ENCODE data around the gene ANK3. TPM values are rescaled to one million over a fixed set of nuclear protein-coding genes. Genes with fewer than 3 reads are reported as not detected.
A peak's percentile ranks its signal among the peaks of the same experiment; 100 is the strongest.

Gene ANK3
- total RNA-seq, 2 experiments from 2014 or later, result 4.5 to 5.3 TPM

- no peak overlapping the region for H3K4me3 Mint-ChIP-seq
- CTCF ChIA-PET, result no interaction called here
- H3K27ac Mint-ChIP-seq, result no peak overlapping the region
These were observed 365.2 kb downstream of the ANK3 start for GRCh38 chr10:60024506-60024905.

GRCh38 chr10:60023155-60023877 is 366.4 kb downstream of the ANK3 start:
- H3K36me3 Mint-ChIP-seq (ENCODE audit: low read depth), result no peaks in the 10 kb centered on the region
- CTCF ChIA-PET, result interaction anchor here (0.9 kb wide), 1 partner anchor 158 kb away, joined by 3 read pairs; no protein-coding TSS in a partner anchor

More at GRCh38 chr10:60024506-60024905, 365.2 kb downstream of the ANK3 start:
- POLR2A ChIA-PET, result no interaction called here
- ATAC-seq (no peak), DNase-seq (no peak)
- H3K4me1 Mint-ChIP-seq (ENCODE audit: low read depth), result no peaks in the 10 kb centered on the region
- H3K36me3 Mint-ChIP-seq (ENCODE audit: low read depth), result no peaks in the 10 kb centered on the region
- H3K27me3 Mint-ChIP-seq (ENCODE audit: low read depth), result peaks cover 2% of the 10 kb centered on the region
- no peaks in the 10 kb centered on the region for H3K9me3 Mint-ChIP-seq (ENCODE audit: insufficient read depth)

GRCh38 chr10:60021361-60021760 is 368.3 kb downstream of the ANK3 start:
- Mint-ChIP-seq H3K36me3 (ENCODE audit: low read depth) (no peaks in the 10 kb centered on the region), H3K27ac (no peak overlapping the region), H3K9me3 (ENCODE audit: insufficient read depth) (no peaks in the 10 kb centered on the region), H3K4me1 (ENCODE audit: low read depth) (no peaks in the 10 kb centered on the region), H3K27me3 (ENCODE audit: low read depth) (peaks cover 4% of the 10 kb centered on the region), H3K4me3 (no peak overlapping the region)
- no peak for ATAC-seq
- ChIA-PET POLR2A (no interaction called here), CTCF (interaction anchor here (1.1 to 1.5 kb wide), 2 partner anchors 156 to 395 kb away, joined by 3 to 7 read pairs; no protein-coding TSS in a partner anchor)
- DNase-seq, result no peak

More at GRCh38 chr10:60023155-60023877, 366.4 kb downstream of the ANK3 start:
- Mint-ChIP-seq H3K27ac (no peak overlapping the region), H3K4me3 (no peak overlapping the region), H3K9me3 (ENCODE audit: insufficient read depth) (no peaks in the 10 kb centered on the region), H3K27me3 (ENCODE audit: low read depth) (peaks cover 4% of the 10 kb centered on the region), H3K4me1 (ENCODE audit: low read depth) (no peaks in the 10 kb centered on the region)
- POLR2A ChIA-PET, result interaction anchor here (0.5 kb wide), 1 partner anchor 401 kb away, joined by 4 read pairs; no protein-coding TSS in a partner anchor
- DNase-seq (no peak), ATAC-seq (no peak)

GRCh38 chr10:60016794-60017193 is 372.9 kb downstream of the ANK3 start:
- Mint-ChIP-seq H3K4me3 (no peak overlapping the region), H3K4me1 (ENCODE audit: low read depth) (no peaks in the 10 kb centered on the region), H3K27me3 (ENCODE audit: low read depth) (peaks cover 4% of the 10 kb centered on the region), H3K27ac (no peak overlapping the region), H3K36me3 (ENCODE audit: low read depth) (no peaks in the 10 kb centered on the region), H3K9me3 (ENCODE audit: insufficient read depth) (no peaks in the 10 kb centered on the region)
- CTCF ChIA-PET, result no interaction called here
- no peak for DNase-seq
- no peak for ATAC-seq
- POLR2A ChIA-PET, result no interaction called here

- H3K9me3 Mint-ChIP-seq (ENCODE audit: insufficient read depth), result no peaks in the 10 kb centered on the region
- H3K36me3 Mint-ChIP-seq (ENCODE audit: low read depth), result no peaks in the 10 kb centered on the region
- DNase-seq, result no peak
- no peak for ATAC-seq
- ChIA-PET POLR2A (no interaction called here), CTCF (no interaction called here)
- H3K4me1 Mint-ChIP-seq (ENCODE audit: low read depth), result no peaks in the 10 kb centered on the region
- no peak overlapping the region for H3K4me3 Mint-ChIP-seq
- no peak overlapping the region for H3K27ac Mint-ChIP-seq
- H3K27me3 Mint-ChIP-seq (ENCODE audit: low read depth), result peaks cover 7% of the 10 kb centered on the region
These were observed 379.8 kb downstream of the ANK3 start for GRCh38 chr10:60009710-60010383.

GRCh38 chr10:60009276-60009675 is 380.4 kb downstream of the ANK3 start:
- POLR2A ChIA-PET, result interaction anchor here (0.8 kb wide), 1 partner anchor 1659 kb away, joined by 3 read pairs; no protein-coding TSS in a partner anchor
- no peaks in the 10 kb centered on the region for H3K9me3 Mint-ChIP-seq (ENCODE audit: insufficient read depth)
- no peak overlapping the region for H3K4me3 Mint-ChIP-seq

GRCh38 chr10:60008816-60009215 is 380.9 kb downstream of the ANK3 start:
- no peaks in the 10 kb centered on the region for H3K9me3 Mint-ChIP-seq (ENCODE audit: insufficient read depth)
- no peaks in the 10 kb centered on the region for H3K36me3 Mint-ChIP-seq (ENCODE audit: low read depth)
- H3K4me3 Mint-ChIP-seq, result no peak overlapping the region
- H3K4me1 Mint-ChIP-seq (ENCODE audit: low read depth), result no peaks in the 10 kb centered on the region
- DNase-seq (no peak), ATAC-seq (no peak)
- peaks cover 7% of the 10 kb centered on the region for H3K27me3 Mint-ChIP-seq (ENCODE audit: low read depth)
- no peak overlapping the region for H3K27ac Mint-ChIP-seq
- CTCF ChIA-PET, result no interaction called here
- POLR2A ChIA-PET, result interaction anchor here (0.8 kb wide), 1 partner anchor 1660 kb away, joined by 3 read pairs; no protein-coding TSS in a partner anchor

More at GRCh38 chr10:60009276-60009675, 380.4 kb downstream of the ANK3 start:
- no peak overlapping the region for H3K27ac Mint-ChIP-seq
- CTCF ChIA-PET, result no interaction called here
- DNase-seq (no peak), ATAC-seq (no peak)
- H3K4me1 Mint-ChIP-seq (ENCODE audit: low read depth), result no peaks in the 10 kb centered on the region
- H3K27me3 Mint-ChIP-seq (ENCODE audit: low read depth), result peaks cover 7% of the 10 kb centered on the region
- H3K36me3 Mint-ChIP-seq (ENCODE audit: low read depth), result no peaks in the 10 kb centered on the region

- CTCF ChIA-PET, result no interaction called here
- POLR2A ChIA-PET, result no interaction called here
These were observed 383.6 kb downstream of the ANK3 start for GRCh38 chr10:60006062-60006461.

GRCh38 chr10:60003651-60004523 is 385.8 kb downstream of the ANK3 start:
- peaks cover 11% of the 10 kb centered on the region for H3K4me1 Mint-ChIP-seq (ENCODE audit: low read depth)
- no peak overlapping the region for H3K4me3 Mint-ChIP-seq
- H3K27me3 Mint-ChIP-seq (ENCODE audit: low read depth), result peaks cover 3% of the 10 kb centered on the region
- H3K9me3 Mint-ChIP-seq (ENCODE audit: insufficient read depth), result no peaks in the 10 kb centered on the region
- POLR2A ChIA-PET, result no interaction called here
- no peak for DNase-seq
- CTCF ChIA-PET, result no interaction called here
- H3K27ac Mint-ChIP-seq, result no peak overlapping the region
- H3K36me3 Mint-ChIP-seq (ENCODE audit: low read depth), result no peaks in the 10 kb centered on the region
- no peak for ATAC-seq

More at GRCh38 chr10:60006062-60006461, 383.6 kb downstream of the ANK3 start:
- H3K4me3 Mint-ChIP-seq, result no peak overlapping the region
- H3K9me3 Mint-ChIP-seq (ENCODE audit: insufficient read depth), result no peaks in the 10 kb centered on the region
- H3K27me3 Mint-ChIP-seq (ENCODE audit: low read depth), result peaks cover 5% of the 10 kb centered on the region
- no peak for ATAC-seq
- H3K4me1 Mint-ChIP-seq (ENCODE audit: low read depth), result peaks cover under 1% of the 10 kb centered on the region
- no peak overlapping the region for H3K27ac Mint-ChIP-seq
- DNase-seq, result no peak
- no peaks in the 10 kb centered on the region for H3K36me3 Mint-ChIP-seq (ENCODE audit: low read depth)

- no peak for ATAC-seq
- Mint-ChIP-seq H3K4me3 (no peak overlapping the region), H3K9me3 (ENCODE audit: insufficient read depth) (no peaks in the 10 kb centered on the region), H3K27me3 (ENCODE audit: low read depth) (peaks cover 2% of the 10 kb centered on the region), H3K27ac (peak overlapping the region; percentile 41), H3K36me3 (ENCODE audit: low read depth) (no peaks in the 10 kb centered on the region), H3K4me1 (ENCODE audit: low read depth) (peaks cover 11% of the 10 kb centered on the region)
- CTCF ChIA-PET, result no interaction called here
- DNase-seq, result no peak
- POLR2A ChIA-PET, result no interaction called here
These were observed 388.9 kb downstream of the ANK3 start for GRCh38 chr10:60000747-60001146.

GRCh38 chr10:59997827-59998525 is 391.7 kb downstream of the ANK3 start:
- ChIA-PET CTCF (no interaction called here), POLR2A (interaction anchor here (0.7 kb wide), 1 partner anchor 471 kb away, joined by 3 read pairs; no protein-coding TSS in a partner anchor)
- ATAC-seq (no peak), DNase-seq (no peak)
- no peak overlapping the region for H3K4me3 Mint-ChIP-seq
- H3K27me3 Mint-ChIP-seq (ENCODE audit: low read depth), result peaks cover 4% of the 10 kb centered on the region
- H3K27ac Mint-ChIP-seq, result no peak overlapping the region
- H3K36me3 Mint-ChIP-seq (ENCODE audit: low read depth), result no peaks in the 10 kb centered on the region
- H3K4me1 Mint-ChIP-seq (ENCODE audit: low read depth), result peaks cover 11% of the 10 kb centered on the region
- H3K9me3 Mint-ChIP-seq (ENCODE audit: insufficient read depth), result no peaks in the 10 kb centered on the region
